Right atrium auricular region (tissue), 2 donors: ENCODE measurements around the gene ZFP69. TPM values are rescaled to one million over a fixed set of nuclear protein-coding genes. Genes with fewer than 3 reads are reported as not detected.
A peak's percentile ranks its signal among the peaks of the same experiment; 100 is the strongest.

Experiments
- DNase-seq: peaks from one replicate; pipeline ENCODE4 v3.0.0-alpha.2; 2019; ENCODE audit warnings: low spot score
- H3K27ac ChIP-seq, 2 donors: fragments of 200-600 bp; sonication (generic); 1 replicate in 1 of 2; 2 replicates in 1 of 2; pipeline ENCODE4 v1.5.1; 2016 to 2019
- H3K27me3 ChIP-seq, 2 donors: fragments of 200-600 bp; sonication (generic); one replicate each; pipeline versions ENCODE4 v1.5.1 to v1.6.0; 2017 to 2019
- H3K36me3 ChIP-seq: fragments of 200-600 bp; sonication (generic); one replicate; pipeline ENCODE4 v1.5.1; 2016
- H3K4me1 ChIP-seq, 2 donors: fragments of 200-600 bp; sonication (generic); one replicate each; pipeline versions ENCODE4 v1.5.1 to v1.6.0; 2017 to 2019
- H3K4me3 ChIP-seq, 2 donors: fragments of 200-600 bp; sonication (generic); 1 replicate in 1 of 2; 2 replicates in 1 of 2; pipeline ENCODE4 v1.5.1; 2017 to 2019; ENCODE audit warnings: mild to moderate bottlenecking in 1 of 2, moderate library complexity in 1 of 2
- H3K9me3 ChIP-seq, 2 donors: fragments of 200-600 bp; sonication (generic); one replicate each; pipeline ENCODE4 v1.5.1; 2019
- CTCF ChIP-seq, 2 donors: fragments of 200-600 bp; sonication (generic); IDR thresholded peaks; one replicate each; pipeline ENCODE4 v1.5.1; 2019; ENCODE audit warnings: antibody characterized with exemption in 2 of 2
- total RNA-seq, 2 donors: library from RNA; depleted of rRNA; stranded (reverse); fragments of >200 nt; gene quantifications; one replicate each; pipeline ENCODE4 v1.1.0, GENCODE V29; 2016

The ZFP69 gene
- 1 to 10 TPM; 1.6 to 2.0 TPM for total RNA-seq

DNA sequence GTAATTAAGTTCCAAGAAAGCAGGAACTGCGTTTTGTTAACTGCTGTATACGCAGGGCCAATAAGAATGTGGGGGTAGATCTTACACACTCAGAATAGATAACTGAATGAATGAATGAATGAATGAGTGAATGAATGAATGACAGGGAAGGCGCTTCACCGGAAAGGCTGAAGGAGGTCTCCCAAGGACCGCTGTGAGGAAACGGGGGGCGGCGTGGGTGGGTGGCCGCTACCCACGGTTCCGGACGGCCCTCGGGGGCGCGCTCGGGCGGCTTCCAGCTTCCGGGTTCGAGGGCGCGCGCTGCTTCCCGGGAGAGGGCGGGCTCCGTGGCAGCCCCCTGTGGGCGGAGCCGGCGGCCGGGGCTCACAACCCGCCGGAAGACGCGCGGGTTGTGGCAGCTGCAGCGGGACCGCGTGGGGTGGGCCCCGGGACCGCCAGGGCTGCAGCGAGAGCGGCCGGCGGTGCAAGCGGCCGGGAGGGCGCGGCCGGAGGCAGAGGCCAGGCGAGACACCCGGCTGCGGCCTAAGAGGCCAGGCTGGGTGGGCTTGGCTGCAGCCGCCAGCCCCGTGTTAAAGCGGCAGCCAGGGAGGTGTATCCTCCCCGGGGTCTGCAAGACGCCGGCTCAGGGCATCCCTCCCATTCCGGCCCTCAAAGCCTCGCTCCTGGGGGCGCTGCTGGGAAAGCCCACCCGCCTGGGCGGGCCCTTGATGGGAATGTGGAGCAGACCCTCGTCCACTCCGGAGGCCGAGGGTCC is at the start of gene ZFP69:
TSS of gene ZFP69 (plus strand) at position 367 of the 754 bp plus-strand sequence. CDS start 2,072 bp downstream, outside the sequence.
- Histone ChIP-seq H3K36me3 (peaks cover 4% of the 10 kb centered on the region), H3K4me3 (peak within 1 kb of the TSS; percentile 67), H3K4me1 (peaks cover 0 to 5% of the 10 kb centered on the region in 2 donors), H3K9me3 (peaks cover 0 to 14% of the 10 kb centered on the region in 2 donors), H3K27ac (peak within 1 kb of the TSS; percentile 28 to 35), H3K27me3 (no peaks in the 10 kb centered on the region)
- TF ChIP-seq CTCF (IDR thresholded peaks at IDR 0.05) = peak in 1 of 2 donors; percentile 33
- DNase-seq = peak; percentile 62

DNA sequence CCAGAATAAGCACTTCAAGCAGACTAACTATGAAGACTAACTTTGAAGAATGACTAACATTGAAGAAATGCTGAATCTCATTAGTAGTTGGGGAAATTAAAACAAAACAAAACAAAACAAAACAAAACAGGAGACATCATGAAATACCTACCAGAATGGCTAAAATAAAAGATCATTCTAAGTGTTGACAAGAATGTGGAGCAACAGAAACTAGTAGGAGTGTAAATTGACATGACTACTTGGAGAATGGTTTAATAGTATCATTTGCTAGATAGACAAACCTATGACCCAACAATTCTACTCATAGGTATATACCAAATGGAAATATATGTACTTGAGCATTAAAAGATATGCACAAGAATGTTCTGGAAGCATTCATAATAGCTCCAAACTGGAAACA is 45.7 kb upstream of the ZFP69 start:
- Histone ChIP-seq H3K4me3 (no peak overlapping the region), H3K9me3 (no peaks in the 10 kb centered on the region), H3K27me3 (no peaks in the 10 kb centered on the region), H3K27ac (no peak overlapping the region), H3K36me3 (no peaks in the 10 kb centered on the region), H3K4me1 (no peaks in the 10 kb centered on the region)
- DNase-seq = no peak
- no peak for TF ChIP-seq CTCF (IDR thresholded peaks at IDR 0.05)

GRCh38 chr1:40432644-40433390 is 44.3 kb upstream of the ZFP69 start:
- DNase-seq = no peak
- H3K4me3 ChIP-seq = no peak overlapping the region
- H3K36me3 ChIP-seq = no peaks in the 10 kb centered on the region
- H3K4me1 ChIP-seq = no peaks in the 10 kb centered on the region
- no peak for TF ChIP-seq CTCF (IDR thresholded peaks at IDR 0.05)
- no peaks in the 10 kb centered on the region for H3K9me3 ChIP-seq
- no peaks in the 10 kb centered on the region for H3K27me3 ChIP-seq
- no peak overlapping the region for H3K27ac ChIP-seq

DNA sequence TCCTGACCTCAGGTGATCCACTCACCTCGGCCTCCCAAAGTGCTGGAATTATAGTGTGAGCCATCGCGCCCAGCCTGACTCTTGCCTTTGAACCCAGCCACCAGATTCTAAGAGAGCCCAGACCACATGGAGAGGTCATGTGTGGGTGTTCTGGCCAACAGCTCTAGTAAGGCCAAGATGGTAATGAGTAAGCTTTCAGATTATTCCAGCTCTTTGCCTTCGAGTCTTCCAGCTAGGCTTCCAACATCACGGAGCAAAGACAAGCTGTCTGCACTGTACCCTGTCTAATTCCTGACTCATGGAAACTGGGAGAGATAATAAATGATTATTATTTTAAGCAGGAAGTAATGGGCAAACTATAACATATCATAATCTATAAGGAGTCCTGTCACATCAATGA is 41.6 kb upstream of the ZFP69 start:
- no peak for DNase-seq
- H3K4me1 ChIP-seq = no peaks in the 10 kb centered on the region
- no peak overlapping the region for H3K27ac ChIP-seq
- H3K9me3 ChIP-seq = no peaks in the 10 kb centered on the region
- no peaks in the 10 kb centered on the region for H3K27me3 ChIP-seq
- TF ChIP-seq CTCF (IDR thresholded peaks at IDR 0.05) = no peak
- H3K4me3 ChIP-seq = no peak overlapping the region
- no peaks in the 10 kb centered on the region for H3K36me3 ChIP-seq

DNA sequence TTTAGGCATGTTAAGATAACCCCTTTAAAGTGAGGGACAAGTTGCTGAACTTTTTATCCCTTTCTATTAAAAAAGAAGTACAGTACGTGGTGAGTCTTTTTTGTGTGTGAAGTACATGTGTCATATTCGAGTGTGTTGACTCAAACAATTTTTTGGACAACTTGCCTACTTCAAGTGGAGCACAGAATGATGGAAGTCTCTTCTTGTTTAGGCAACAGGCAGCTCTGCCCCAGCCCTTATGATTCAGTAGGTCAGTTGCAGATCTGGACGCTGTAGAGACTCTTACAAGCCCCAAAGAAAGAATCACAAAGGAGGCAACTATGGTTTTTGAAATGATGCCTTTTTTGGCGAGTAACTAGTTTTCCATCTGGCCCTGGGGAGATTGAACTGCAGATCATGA is 41.2 kb upstream of the ZFP69 start:
- DNase-seq = no peak
- Histone ChIP-seq H3K36me3 (no peaks in the 10 kb centered on the region), H3K4me3 (no peak overlapping the region), H3K27ac (no peak overlapping the region), H3K4me1 (no peaks in the 10 kb centered on the region), H3K27me3 (no peaks in the 10 kb centered on the region), H3K9me3 (no peaks in the 10 kb centered on the region)
- no peak for TF ChIP-seq CTCF (IDR thresholded peaks at IDR 0.05)
